Neural cell (in vitro differentiated cells): ENCODE data around the gene AMOTL2. TPM values are rescaled to one million over a fixed set of nuclear protein-coding genes. Genes with fewer than 3 reads are reported as not detected.

Source experiments
- H2AFZ ChIP-seq: fragments of 200-600, 300-800 bp; sonication (generic), shearing (Covaris generic); 2 replicates; pipeline ENCODE4 v1.6.0; 2014; ENCODE audit warnings: low read depth, mild to moderate bottlenecking, antibody characterized with exemption, low read length, moderate library complexity
- H3F3A ChIP-seq: fragments of 200-600 bp; shearing (Covaris generic); 2 replicates; pipeline ENCODE4 v1.6.1; 2016; ENCODE audit warnings: mild to moderate bottlenecking, moderate library complexity, mixed read lengths, antibody characterized with exemption, low read length; ENCODE audit not compliant: insufficient read depth, poor library complexity, severe bottlenecking
- H3K27ac ChIP-seq: fragments of 200-600, 300-800 bp; sonication (generic), shearing (Covaris generic); 2 replicates; pipeline ENCODE4 v1.5.1; 2014; ENCODE audit warnings: mild to moderate bottlenecking, low read length, moderate library complexity
- H3K27me3 ChIP-seq: fragments of 300-800, 200-600 bp; sonication (generic), shearing (Covaris generic); 2 replicates; pipeline ENCODE4 v1.6.0; 2014; ENCODE audit warnings: mild to moderate bottlenecking, low read depth, low read length, moderate library complexity; ENCODE audit not compliant: insufficient read depth
- H3K36me3 ChIP-seq: fragments of 300-800, 200-600 bp; sonication (generic), shearing (Covaris generic); 2 replicates; pipeline ENCODE4 v1.5.1; 2014; ENCODE audit warnings: mild to moderate bottlenecking, antibody characterized with exemption, low read length, moderate library complexity; ENCODE audit not compliant: insufficient read depth
- H3K4me2 ChIP-seq: fragments of 300-800, 200-600 bp; sonication (generic), shearing (Covaris generic); 2 replicates; pipeline ENCODE4 v1.6.0; 2014; ENCODE audit warnings: mild to moderate bottlenecking, low read length
- H3K4me3 ChIP-seq: fragments of 300-800, 200-600 bp; sonication (generic), shearing (Covaris generic); 2 replicates; pipeline ENCODE4 v1.5.1; 2014; ENCODE audit warnings: mild to moderate bottlenecking, low read length, moderate library complexity
- H3K79me2 ChIP-seq: fragments of 200-600 bp; shearing (Covaris generic); replicated peaks from 2 replicates; pipeline ENCODE4 v1.6.0; 2014; ENCODE audit warnings: mild to moderate bottlenecking, low read length, moderate library complexity; ENCODE audit not compliant: insufficient read depth
- H3K9ac ChIP-seq: fragments of 300-800, 200-600 bp; sonication (generic), shearing (Covaris generic); 2 replicates; pipeline ENCODE4 v1.6.1; 2016; ENCODE audit warnings: mild to moderate bottlenecking, low read length, mixed read lengths
- H3K9me2 ChIP-seq: fragments of 200-600 bp; shearing (Covaris generic); 2 replicates; pipeline ENCODE4 v1.6.1; 2016; ENCODE audit warnings: mild to moderate bottlenecking, low read length, mixed read lengths; ENCODE audit not compliant: insufficient read depth
- H3K9me3 ChIP-seq: fragments of 200-600, 300-800 bp; sonication (generic), shearing (Covaris generic); 2 replicates; pipeline ENCODE4 v1.6.1; 2016; ENCODE audit warnings: mild to moderate bottlenecking, mixed run types, low read length, moderate library complexity, mixed read lengths
- H4K20me1 ChIP-seq: fragments of 200-600 bp; shearing (Covaris generic); 2 replicates; pipeline ENCODE4 v1.6.1; 2016; ENCODE audit warnings: mild to moderate bottlenecking, mixed run types; ENCODE audit not compliant: insufficient read depth
- CTCF ChIP-seq: fragments of 450-650 bp; IDR thresholded peaks from 2 replicates; pipeline ENCODE4 v1.5.1; 2014; ENCODE audit warnings: antibody characterized with exemption, mild to moderate bottlenecking, moderate library complexity; ENCODE audit not compliant: poor library complexity, severe bottlenecking
- EP300 ChIP-seq: fragments of 450-650 bp; conservative IDR thresholded peaks from 2 replicates; pipeline ENCODE4 v1.6.1; 2014; ENCODE audit warnings: antibody characterized with exemption, mild to moderate bottlenecking, moderate library complexity; ENCODE audit not compliant: poor library complexity, severe bottlenecking
- EZH2 ChIP-seq: fragments of 200-600, 300-800 bp; shearing (Covaris generic), sonication (generic); IDR thresholded peaks from 2 replicates; pipeline ENCODE4 v1.6.1; 2014; ENCODE audit warnings: antibody characterized with exemption, low read length, borderline replicate concordance, mild to moderate bottlenecking; ENCODE audit not compliant: insufficient read depth, poor library complexity, severe bottlenecking
- MXI1 ChIP-seq: fragments of 450-650 bp; conservative IDR thresholded peaks from 2 replicates; pipeline ENCODE4 v1.6.1; 2014; ENCODE audit warnings: antibody characterized with exemption, mild to moderate bottlenecking; ENCODE audit not compliant: poor library complexity, severe bottlenecking
- POLR2AphosphoS5 ChIP-seq: IDR thresholded peaks from 2 replicates; pipeline ENCODE4 v1.6.1; 2012
- RAD21 ChIP-seq: fragments of 450-650 bp; conservative IDR thresholded peaks from 2 replicates; pipeline ENCODE4 v1.6.1; 2014; ENCODE audit warnings: antibody characterized with exemption, mild to moderate bottlenecking, moderate library complexity
- REST ChIP-seq: IDR thresholded peaks from 2 replicates; pipeline ENCODE4 v1.6.1; 2012; ENCODE audit warnings: borderline replicate concordance
- SMC3 ChIP-seq: fragments of 450-650 bp; conservative IDR thresholded peaks from 2 replicates; pipeline ENCODE4 v1.6.1; 2014; ENCODE audit warnings: antibody characterized with exemption, mild to moderate bottlenecking, moderate library complexity; ENCODE audit not compliant: poor library complexity
- TAF1 ChIP-seq: IDR thresholded peaks from 2 replicates; pipeline ENCODE4 v1.6.1; 2012; ENCODE audit warnings: low read depth
- polyA plus RNA-seq: library from polyadenylated mRNA; depleted of rRNA; stranded (reverse); fragments of >200 nt; gene quantifications from 2 replicates; pipeline ENCODE4 v1.2.3, GENCODE V29; 2014

Gene AMOTL2
- polyA plus RNA-seq, 1 donor from 2014 or later = 30.1 TPM

- Histone ChIP-seq H3K9me2 (no peaks in the 10 kb centered on the region), H4K20me1 (no peaks in the 10 kb centered on the region), H3K4me3 (no peak overlapping the region), H2AFZ (no peak overlapping the region), H3K9ac (no peak overlapping the region), H3K27ac (no peak overlapping the region), H3K79me2 (no peaks in the 10 kb centered on the region), H3K36me3 (no peaks in the 10 kb centered on the region), H3K4me2 (no peak overlapping the region), H3K9me3 (peaks cover 6% of the 10 kb centered on the region), H3K27me3 (no peaks in the 10 kb centered on the region), H3F3A (no peaks in the 10 kb centered on the region)
- TF ChIP-seq TAF1 = no peak
- TF ChIP-seq REST = no peak
These were observed 13.0 kb upstream of the AMOTL2 start for GRCh38 chr3:134387293-134387692.

GRCh38 chr3:134384963-134385362 lies 10.7 kb upstream of the AMOTL2 start:
- peaks cover 5% of the 10 kb centered on the region for H3K9me3 ChIP-seq
- H3K4me3 ChIP-seq = no peak overlapping the region
- H3K4me2 ChIP-seq = no peak overlapping the region
- H3K9me2 ChIP-seq = no peaks in the 10 kb centered on the region
- H3K9ac ChIP-seq = no peak overlapping the region
- no peak overlapping the region for H3K27ac ChIP-seq
- no peaks in the 10 kb centered on the region for H3K27me3 ChIP-seq
- H3K79me2 ChIP-seq = no peaks in the 10 kb centered on the region
- H2AFZ ChIP-seq = no peak overlapping the region
- TF ChIP-seq REST = no peak
- TF ChIP-seq MXI1 = no peak
- TF ChIP-seq EZH2 = no peak
- no peak for TF ChIP-seq TAF1
- TF ChIP-seq CTCF = no peak
- no peak for TF ChIP-seq RAD21
- TF ChIP-seq SMC3 = no peak
- no peak for TF ChIP-seq POLR2AphosphoS5
- TF ChIP-seq EP300 = no peak
- no peaks in the 10 kb centered on the region for H4K20me1 ChIP-seq
- H3F3A ChIP-seq = no peaks in the 10 kb centered on the region
- no peaks in the 10 kb centered on the region for H3K36me3 ChIP-seq
